Loucy (cell line): Measurements from ENCODE around the gene TBX5.

Experiments
- CTCF ChIP-seq: fragments of 200-600 bp; sonication (generic); conservative IDR thresholded peaks from 2 replicates; pipeline ENCODE4 v1.5.1; 2014; ENCODE audit warnings: mild to moderate bottlenecking, antibody characterized with exemption, low read length
- EZH2phosphoT487 ChIP-seq: fragments of 200-600 bp; IDR thresholded peaks from 2 replicates; pipeline ENCODE4 v1.6.1; 2018; ENCODE audit warnings: antibody characterized with exemption, mild to moderate bottlenecking, moderate library complexity, borderline replicate concordance

- TF ChIP-seq CTCF (no peak), EZH2phosphoT487 (no peak)
Measured at GRCh38 chr12:114405519-114406271, at the start of gene TBX5.
